SK-N-SH (cell line): Measurements from ENCODE around the gene NUCB1.

Experiments used
- CHD2 ChIP-seq: fragments of 150-350 bp; IDR thresholded peaks from 2 replicates; pipeline ENCODE4 v1.6.1; 2018; ENCODE audit warnings: low read length; ENCODE audit not compliant: partially characterized antibody
- CTCF ChIP-seq: fragments of 200-600 bp; sonication (generic); IDR thresholded peaks from 2 replicates; pipeline ENCODE4 v1.6.1; 2017; ENCODE audit warnings: antibody characterized with exemption, mild to moderate bottlenecking, moderate library complexity
- EP300 ChIP-seq, 2 experiments: IDR thresholded peaks; 2 replicates each; pipeline versions ENCODE4 v1.4.0 to v1.6.1; 2012; ENCODE audit warnings: borderline replicate concordance in 1 of 2, low read depth in 1 of 2, low read length in 1 of 2
- JUND ChIP-seq: IDR thresholded peaks from 2 replicates; pipeline ENCODE4 v1.4.0; 2012
- MEF2A ChIP-seq: IDR thresholded peaks from 2 replicates; pipeline ENCODE4 v1.4.0; 2012; ENCODE audit warnings: low read depth, borderline replicate concordance
- NRF1 ChIP-seq: IDR thresholded peaks from 2 replicates; pipeline ENCODE4 v1.6.1; 2012; ENCODE audit warnings: low read depth, mild to moderate bottlenecking, low read length
- POLR2AphosphoS5 ChIP-seq: IDR thresholded peaks from 2 replicates; pipeline ENCODE4 v1.6.1; 2012; ENCODE audit warnings: low read depth, low read length
- RAD21 ChIP-seq: IDR thresholded peaks from 2 replicates; pipeline ENCODE4 v1.6.1; 2012; ENCODE audit warnings: mild to moderate bottlenecking, low read length
- RFX5 ChIP-seq: IDR thresholded peaks from 2 replicates; pipeline ENCODE4 v1.6.1; 2012; ENCODE audit warnings: mild to moderate bottlenecking, improper control_type of control experiment, low read length
- SMC3 ChIP-seq: IDR thresholded peaks from 2 replicates; pipeline ENCODE4 v1.6.1; 2012; ENCODE audit warnings: low read depth, low read length, improper control_type of control experiment
- YY1 ChIP-seq: IDR thresholded peaks from 2 replicates; pipeline ENCODE4 v1.4.0; 2012; ENCODE audit warnings: low read depth, mild to moderate bottlenecking
- TF ChIP-seq, protein P1 (sequence below): IDR thresholded peaks from 2 replicates; pipeline ENCODE4 v1.4.0; 2012; ENCODE audit warnings: low read depth

DNA sequence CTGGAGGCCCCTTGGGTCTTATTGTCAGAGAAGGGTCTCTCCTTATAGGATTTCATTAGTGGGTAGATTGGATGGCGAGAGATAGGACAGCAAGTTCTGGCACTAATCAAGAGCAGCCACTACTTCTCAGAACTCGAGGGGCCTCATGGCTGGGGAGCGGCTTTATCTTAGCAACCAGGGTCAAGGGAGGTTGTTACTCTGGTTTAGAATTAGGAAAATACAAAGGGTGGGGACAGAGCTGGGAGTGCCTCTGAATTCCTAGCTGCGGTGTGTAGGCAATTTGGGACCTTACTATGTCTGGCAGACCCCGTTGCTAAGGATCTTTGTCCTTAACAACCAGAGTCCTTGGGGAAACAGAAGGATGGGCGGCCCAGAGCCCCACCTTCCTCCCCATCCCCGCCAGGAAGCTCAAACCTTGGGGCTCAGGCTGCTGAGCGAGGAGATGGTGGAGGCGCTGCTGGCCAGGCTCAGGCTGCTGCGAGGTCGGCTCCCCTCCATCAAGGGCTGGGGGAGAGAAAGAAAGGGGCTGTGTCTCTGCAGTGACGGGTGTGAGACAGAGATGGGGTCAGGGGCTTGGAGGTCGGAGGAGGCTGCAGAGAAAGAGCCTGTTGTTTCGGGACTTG is 32.9 kb upstream of the NUCB1 start:
- TF ChIP-seq RAD21 (no peak), EP300 (IDR thresholded peaks at IDR 0.05; ENCODE audit: borderline replicate concordance in 1 of 2, low read depth in 1 of 2, low read length in 1 of 2) (no peak), CTCF (no peak), JUND (no peak), MEF2A (no peak), NRF1 (no peak), RFX5 (no peak), CHD2 (no peak), YY1 (no peak), SMC3 (no peak), POLR2AphosphoS5 (no peak)
- TF ChIP-seq, protein P1, sequence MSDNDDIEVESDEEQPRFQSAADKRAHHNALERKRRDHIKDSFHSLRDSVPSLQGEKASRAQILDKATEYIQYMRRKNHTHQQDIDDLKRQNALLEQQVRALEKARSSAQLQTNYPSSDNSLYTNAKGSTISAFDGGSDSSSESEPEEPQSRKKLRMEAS, result no peak
